DND-41 (cell line): ENCODE data around the gene SH2B3.

ENCODE experiments used
- CTCF ChIP-seq: IDR thresholded peaks from 2 replicates; pipeline ENCODE4 v1.5.1; 2012; ENCODE audit warnings: borderline replicate concordance, low read length, moderate library complexity, mild to moderate bottlenecking; ENCODE audit not compliant: poor library complexity, severe bottlenecking; ENCODE audit errors: extremely low read depth
- EZH2 ChIP-seq: IDR thresholded peaks from 3 replicates; pipeline ENCODE4 v1.6.1; 2012; ENCODE audit warnings: borderline replicate concordance, low read depth, mild to moderate bottlenecking, moderate library complexity, low read length, inconsistent platforms; ENCODE audit not compliant: severe bottlenecking

DNA sequence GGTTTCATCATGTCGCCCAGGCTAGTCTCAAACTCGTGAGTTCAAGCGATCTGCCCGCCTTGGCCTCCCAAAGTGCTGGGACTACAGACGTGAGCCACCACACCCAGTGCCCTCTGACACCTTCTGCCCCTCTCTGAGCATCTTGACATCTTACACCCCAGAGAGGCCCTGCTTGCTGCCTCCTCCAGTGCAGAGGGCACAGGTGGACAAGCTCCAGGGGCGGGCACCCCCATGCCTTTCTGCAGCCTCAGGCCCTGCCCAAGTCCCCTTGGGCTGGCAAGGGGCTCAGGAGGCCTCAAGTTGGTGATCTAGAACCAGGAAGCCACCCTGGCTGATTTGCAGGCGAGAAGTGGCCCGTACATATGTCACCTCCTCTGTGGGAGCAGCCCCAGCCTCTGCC lies 11.2 kb upstream of the SH2B3 start:
- TF ChIP-seq CTCF: no peak
- no peak for TF ChIP-seq EZH2
